GM19023 (cell line): ENCODE data around the gene SIPA1L2.
A peak's percentile ranks its signal among the peaks of the same experiment; 100 is the strongest.

Source experiments
- ATAC-seq: cut with Tn5 transposase; IDR thresholded peaks from one replicate; pipeline ENCODE4 v1.9.1; 2021; ENCODE audit warnings: mild to moderate bottlenecking, moderate library complexity; ENCODE audit not compliant: unreplicated experiment

SIPA1L2 gene, protein sequence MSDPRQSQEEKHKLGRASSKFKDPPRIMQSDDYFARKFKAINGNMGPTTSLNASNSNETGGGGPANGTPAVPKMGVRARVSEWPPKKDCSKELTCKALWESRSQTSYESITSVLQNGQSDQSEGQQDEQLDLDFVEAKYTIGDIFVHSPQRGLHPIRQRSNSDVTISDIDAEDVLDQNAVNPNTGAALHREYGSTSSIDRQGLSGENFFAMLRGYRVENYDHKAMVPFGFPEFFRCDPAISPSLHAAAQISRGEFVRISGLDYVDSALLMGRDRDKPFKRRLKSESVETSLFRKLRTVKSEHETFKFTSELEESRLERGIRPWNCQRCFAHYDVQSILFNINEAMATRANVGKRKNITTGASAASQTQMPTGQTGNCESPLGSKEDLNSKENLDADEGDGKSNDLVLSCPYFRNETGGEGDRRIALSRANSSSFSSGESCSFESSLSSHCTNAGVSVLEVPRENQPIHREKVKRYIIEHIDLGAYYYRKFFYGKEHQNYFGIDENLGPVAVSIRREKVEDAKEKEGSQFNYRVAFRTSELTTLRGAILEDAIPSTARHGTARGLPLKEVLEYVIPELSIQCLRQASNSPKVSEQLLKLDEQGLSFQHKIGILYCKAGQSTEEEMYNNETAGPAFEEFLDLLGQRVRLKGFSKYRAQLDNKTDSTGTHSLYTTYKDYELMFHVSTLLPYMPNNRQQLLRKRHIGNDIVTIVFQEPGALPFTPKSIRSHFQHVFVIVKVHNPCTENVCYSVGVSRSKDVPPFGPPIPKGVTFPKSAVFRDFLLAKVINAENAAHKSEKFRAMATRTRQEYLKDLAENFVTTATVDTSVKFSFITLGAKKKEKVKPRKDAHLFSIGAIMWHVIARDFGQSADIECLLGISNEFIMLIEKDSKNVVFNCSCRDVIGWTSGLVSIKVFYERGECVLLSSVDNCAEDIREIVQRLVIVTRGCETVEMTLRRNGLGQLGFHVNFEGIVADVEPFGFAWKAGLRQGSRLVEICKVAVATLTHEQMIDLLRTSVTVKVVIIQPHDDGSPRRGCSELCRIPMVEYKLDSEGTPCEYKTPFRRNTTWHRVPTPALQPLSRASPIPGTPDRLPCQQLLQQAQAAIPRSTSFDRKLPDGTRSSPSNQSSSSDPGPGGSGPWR (N-terminal part only)

DNA sequence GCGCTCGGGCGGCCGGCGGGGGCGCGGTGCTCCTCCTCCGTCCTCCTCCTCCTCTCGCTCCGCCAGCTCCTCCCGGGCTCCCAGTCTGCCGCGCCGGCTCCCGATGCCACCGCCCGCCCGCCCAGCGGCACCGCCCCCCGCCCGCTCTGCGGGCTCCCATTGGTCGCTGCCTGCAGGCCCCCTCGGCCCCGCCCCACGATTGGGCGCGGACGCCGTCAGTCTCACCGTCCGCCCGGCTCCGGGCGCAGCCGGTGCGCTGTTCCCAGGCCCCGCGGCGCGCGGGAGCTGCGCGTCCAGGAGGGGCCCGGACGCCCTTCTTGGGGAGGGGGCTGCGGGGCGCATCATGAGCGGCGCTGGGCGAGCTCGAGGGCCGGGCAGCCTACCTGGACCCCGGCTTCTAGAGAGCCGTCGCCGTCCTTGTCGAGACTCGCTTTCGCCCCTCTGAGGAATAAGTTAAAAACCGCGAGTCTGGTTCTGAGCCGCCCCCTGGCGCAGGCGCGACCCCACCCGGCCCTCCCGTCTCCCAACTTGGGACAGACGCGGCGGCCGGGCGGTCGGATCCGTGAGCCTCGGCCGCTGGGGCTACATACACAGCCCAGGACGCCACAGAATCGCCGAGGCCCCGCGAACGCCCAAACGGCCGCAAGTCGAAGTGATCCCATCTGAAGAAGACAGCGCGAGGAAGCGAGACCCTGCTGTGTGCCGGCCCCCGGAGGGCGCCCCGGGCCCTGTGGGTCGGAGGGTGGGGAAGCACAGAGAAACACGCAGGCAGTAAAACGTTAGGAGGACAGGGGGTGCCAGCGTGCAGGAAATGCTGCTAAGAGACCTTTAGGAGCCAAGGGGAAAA, at the start of gene SIPA1L2:
Gene SIPA1L2, minus strand, starts transcription at position 87 of the 847 bp plus-strand sequence. CDS start 114,794 bp downstream, outside the sequence.
- ATAC-seq, result peak; percentile 99

GRCh38 chr1:232678185-232678886, 48.4 kb upstream of the SIPA1L2 start:
- ATAC-seq, result no peak

DNA sequence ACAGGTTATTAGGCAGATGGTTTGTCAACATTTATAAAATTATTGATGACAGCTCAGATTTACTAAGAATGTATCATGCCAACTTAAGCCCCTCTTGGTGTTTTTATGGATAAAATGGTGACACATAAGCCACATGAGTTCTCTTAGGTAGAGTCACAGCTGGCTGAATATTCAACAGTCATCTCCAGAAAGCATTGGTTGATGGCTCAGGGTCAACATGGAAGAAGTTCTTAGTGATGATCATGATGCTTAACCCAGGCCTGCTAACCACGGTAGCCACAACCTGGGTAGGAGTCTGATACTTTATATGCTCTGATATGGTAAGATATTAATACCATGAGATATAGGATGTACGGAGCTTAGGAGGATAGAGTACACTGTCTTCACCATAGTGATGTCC, 46.4 kb upstream of the SIPA1L2 start:
- no peak for ATAC-seq

DNA sequence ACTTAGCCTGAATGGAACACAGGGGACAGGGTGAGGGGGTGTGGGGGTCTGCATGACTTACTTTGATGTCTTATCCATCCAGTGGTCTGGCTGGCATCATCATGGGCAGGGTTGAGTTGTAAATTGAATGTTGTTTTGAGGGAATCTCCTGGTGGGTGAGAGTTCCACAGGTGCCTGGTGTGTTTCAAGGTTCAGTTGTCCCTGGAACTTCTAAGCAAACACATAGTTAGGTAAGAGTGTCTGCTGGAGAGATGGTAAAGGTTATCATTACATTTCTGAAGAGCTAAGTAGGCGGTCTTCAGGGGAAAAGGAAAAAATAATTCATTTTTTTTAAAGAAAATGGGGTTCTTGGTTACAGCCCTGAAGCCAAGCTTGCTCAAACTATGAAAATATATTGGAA, 46.0 kb upstream of the SIPA1L2 start:
- no peak for ATAC-seq

DNA sequence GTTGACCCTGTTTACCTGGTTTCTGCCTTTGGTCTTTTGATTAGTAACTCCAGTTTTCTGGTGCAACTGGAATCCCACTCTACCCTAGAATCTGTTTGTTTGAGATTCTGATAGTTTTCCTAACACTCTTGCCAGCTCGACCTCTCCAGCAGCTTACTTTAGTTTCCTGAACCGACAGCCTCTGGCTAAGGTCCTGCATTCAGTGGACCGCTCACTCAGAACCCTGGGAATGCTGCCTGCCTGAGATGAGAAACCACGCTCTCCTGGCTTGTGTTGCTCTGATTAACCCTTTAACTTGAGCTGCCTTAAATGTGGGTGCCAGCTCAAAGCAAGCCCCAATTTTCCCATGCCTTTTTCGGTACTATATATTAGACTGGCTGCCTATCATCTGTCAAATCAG, 45.3 kb upstream of the SIPA1L2 start:
- no peak for ATAC-seq

DNA sequence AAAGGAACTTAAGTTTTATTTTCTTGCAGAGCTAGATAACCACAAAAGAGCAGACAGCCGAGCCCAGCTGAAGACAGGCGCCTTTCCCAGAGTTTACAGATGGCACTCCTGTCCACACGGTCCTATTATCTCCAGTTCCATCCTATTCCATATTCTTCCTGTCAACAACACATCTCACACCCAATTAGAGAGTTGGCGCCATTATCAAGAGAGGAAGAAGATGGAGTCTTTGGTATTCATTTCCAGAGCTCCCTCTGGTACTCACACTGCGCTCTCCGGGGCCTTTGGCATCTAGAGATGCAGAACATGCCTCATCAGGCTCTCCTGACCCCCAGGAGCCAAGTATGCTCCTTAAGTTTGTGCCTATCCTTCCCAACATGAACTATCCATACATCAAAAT, 43.3 kb upstream of the SIPA1L2 start:
- no peak for ATAC-seq

DNA sequence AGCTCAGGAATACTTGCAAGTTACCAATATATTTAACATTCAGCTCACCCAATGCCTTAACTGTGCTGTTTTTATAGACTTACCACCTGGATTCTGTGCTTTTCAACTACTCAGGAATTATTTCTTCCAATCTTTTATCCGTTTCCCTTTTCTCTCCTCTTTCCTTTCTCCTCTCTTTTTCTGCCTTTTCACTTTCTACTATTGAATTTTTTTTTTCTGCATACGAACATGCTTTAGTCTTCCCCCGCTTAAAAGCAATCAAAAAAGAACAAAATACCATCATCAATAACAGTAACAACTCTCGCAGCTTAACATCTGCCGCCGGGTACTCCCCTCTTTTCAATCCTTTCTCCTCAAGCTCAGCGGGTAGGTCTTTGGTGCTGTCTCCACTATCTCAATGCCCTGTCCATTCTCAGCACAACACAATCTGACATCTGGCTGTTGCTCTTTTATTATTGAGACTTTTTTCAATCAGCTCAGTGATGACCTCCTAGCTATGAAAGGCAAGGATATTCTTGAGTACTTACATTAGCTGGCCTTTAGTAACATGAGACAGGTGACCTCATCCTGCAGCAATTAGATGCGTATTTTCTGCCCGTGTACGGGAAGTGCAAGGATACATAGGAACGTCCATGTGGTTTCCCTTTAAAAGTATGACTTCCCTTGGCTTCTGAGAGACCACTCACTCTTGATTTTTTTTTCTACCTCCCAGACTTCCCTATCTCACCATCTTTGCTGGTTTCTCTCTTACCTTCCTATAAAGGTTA, 40.2 kb upstream of the SIPA1L2 start:
- ATAC-seq, result no peak

DNA sequence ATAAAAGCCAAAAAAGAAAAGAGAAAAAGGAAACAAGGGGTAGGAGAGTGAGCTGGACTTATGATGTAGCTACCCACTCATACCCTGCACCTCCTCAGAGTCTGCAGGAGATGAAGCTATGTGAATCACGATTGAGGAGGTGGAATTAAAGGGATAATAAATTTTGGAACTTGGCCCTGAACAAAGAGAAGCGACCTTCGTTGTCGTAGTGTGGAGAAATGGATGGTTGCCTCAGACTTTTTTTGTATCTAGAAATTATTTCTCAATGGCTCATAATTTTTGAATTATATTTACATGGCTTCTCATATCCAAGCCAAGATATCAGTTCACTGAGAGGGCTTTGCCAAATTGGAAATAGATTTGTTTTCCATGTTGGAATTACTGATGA, 37.8 kb upstream of the SIPA1L2 start:
- no peak for ATAC-seq

GRCh38 chr1:232667094-232667777, 37.3 kb upstream of the SIPA1L2 start:
- ATAC-seq, result no peak

DNA sequence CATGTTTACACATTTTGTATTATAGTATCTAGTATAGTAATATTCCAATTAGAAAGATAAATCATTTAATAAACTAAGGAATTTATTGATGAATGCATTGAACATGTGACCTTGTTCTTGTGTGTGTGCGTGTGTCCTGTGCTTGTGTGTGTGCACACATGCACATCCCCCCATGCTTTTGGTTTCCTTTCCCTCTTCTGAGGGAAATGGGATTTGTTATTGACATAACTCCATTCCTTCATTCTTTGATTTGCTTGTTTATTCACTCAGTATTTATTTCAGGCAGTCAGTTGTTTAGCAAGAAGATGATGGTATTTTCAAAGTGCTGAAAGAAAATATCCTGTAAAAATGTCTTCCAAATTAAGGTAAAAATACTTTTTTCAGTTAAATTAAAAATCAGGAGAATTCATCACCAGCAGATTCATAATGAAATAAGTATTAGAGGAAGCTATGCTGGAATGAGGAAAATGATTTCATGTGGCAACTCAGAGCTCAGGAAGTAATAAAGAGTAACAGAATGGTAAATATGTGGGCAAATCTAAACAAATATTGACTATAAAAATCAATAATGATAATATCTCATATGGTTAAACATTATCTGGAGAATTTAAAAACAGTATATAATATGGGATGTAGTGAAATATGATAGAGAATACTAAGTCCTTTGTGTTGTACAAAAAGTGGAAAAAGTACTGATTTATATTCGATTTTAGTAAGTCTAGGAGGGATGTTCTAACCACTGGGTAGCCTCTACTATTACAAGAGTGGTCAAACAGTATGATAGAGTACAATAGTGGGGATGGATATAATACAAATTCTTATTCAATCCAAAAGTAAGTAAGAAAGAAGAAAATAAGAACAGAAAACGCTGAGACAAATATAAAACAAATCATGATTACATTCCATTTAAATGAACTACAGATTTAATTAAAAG, 35.2 kb upstream of the SIPA1L2 start:
- no peak for ATAC-seq

DNA sequence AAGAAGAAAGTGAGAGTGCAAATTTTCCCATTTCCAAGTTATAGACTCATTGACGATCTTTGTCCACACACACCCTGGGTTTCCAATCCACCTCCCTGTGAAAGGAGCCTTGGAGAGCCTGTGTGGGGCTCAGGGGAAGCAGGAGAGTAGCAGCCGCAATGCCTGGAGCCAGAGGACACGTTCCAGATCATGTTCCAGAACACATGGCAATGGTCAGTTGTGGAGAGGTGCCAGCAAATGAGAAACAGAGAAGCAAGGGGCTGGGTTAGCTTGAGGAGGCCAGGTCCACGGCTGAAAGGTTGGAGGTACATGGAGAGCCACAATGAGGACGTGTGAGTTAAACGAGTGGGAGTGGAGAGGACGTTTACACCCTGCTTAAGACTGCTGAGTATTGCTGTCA, 33.0 kb upstream of the SIPA1L2 start:
- ATAC-seq, result no peak

- ATAC-seq, result no peak
Observed at GRCh38 chr1:232658386-232658785, 28.5 kb upstream of the SIPA1L2 start.

DNA sequence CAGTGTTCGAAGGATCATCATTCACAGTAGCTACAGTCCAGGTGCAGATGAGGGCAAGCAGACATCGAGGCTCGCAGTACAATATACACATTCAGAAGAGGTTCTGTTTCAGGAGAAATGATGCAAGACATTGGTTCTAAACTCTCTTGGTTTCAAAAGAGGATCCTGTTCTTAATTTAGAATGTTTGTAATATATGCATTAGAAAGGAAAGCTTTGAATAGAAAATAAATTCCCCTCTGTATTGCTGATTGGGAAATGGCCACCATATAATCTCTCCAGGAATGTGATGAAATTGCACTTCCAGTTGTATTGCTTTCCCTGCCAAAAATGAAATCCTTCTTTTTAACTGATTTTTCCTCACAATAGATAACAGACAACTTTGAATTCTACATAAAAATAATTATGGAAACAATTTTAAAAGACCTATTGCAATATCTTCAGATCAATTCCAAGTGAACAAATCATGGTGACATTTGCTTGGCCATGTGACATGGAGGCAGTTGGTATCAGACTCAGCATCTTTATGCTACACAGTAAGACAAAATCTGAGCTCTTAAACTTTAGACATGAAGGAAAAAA, 27.6 kb upstream of the SIPA1L2 start:
- no peak for ATAC-seq

- ATAC-seq, result no peak
Observed at GRCh38 chr1:232655746-232656085, 25.8 kb upstream of the SIPA1L2 start.

GRCh38 chr1:232655028-232655745, 25.3 kb upstream of the SIPA1L2 start:
- peak; percentile 77 for ATAC-seq

GRCh38 chr1:232653789-232654188, 23.9 kb upstream of the SIPA1L2 start:
- no peak for ATAC-seq

GRCh38 chr1:232650845-232651244, 20.9 kb upstream of the SIPA1L2 start:
- no peak for ATAC-seq
